ENCODE data around the gene XPNPEP2.

- no peak for TF ChIP-seq CTCF (IDR thresholded peaks at IDR 0.05)
- no peak for TF ChIP-seq POLR2A (IDR thresholded peaks at IDR 0.05)
Observed at GRCh38 chrX:129695937-129696336, 42.8 kb upstream of the XPNPEP2 start.
